K562 (cell line): ENCODE data around the gene GRK1.

Experiments used
- GATA2 ChIP-seq: sonication (generic); formaldehyde crosslinking; IDR thresholded peaks from 2 replicates; pipeline ENCODE4 v1.4.0; 2020; ENCODE audit warnings: mild to moderate bottlenecking, missing genetic modification reagents
- SP1 ChIP-seq: sonication (generic); formaldehyde crosslinking; IDR thresholded peaks from 2 replicates; pipeline ENCODE4 v1.8.1; 2022; ENCODE audit warnings: mild to moderate bottlenecking, missing genetic modification reagents
- TBP ChIP-seq: optimal IDR thresholded peaks from 2 replicates; pipeline ENCODE3; 2011; ENCODE audit warnings: low read depth, low read length, improper control_type of control experiment
- YY1 ChIP-seq, 3 experiments: IDR thresholded peaks; 2 replicates each; pipeline ENCODE4 v1.6.1; 2011; ENCODE audit warnings: low read length in 2 of 3, mild to moderate bottlenecking in 2 of 3, moderate library complexity in 2 of 3, borderline replicate concordance in 1 of 3, control low read depth in 1 of 3, low read depth in 1 of 3; ENCODE audit not compliant: insufficient read depth in 3 of 3, insufficient replicate concordance in 2 of 3, control insufficient read depth in 1 of 3, insufficient read length in 1 of 3; ENCODE audit errors: extremely low read depth in 1 of 3
- ZNF146 ChIP-seq: IDR thresholded peaks from one replicate; pipeline ENCODE4 v1.6.1; 2018; ENCODE audit warnings: missing compliant biosample characterization; ENCODE audit not compliant: unreplicated experiment
- TF ChIP-seq, protein P1 (sequence below): fragments of 250-450 bp; sonication (Bioruptor Pico); IDR thresholded peaks from 2 replicates; pipeline ENCODE4 v1.8.0; 2022; ENCODE audit warnings: moderate library complexity, mild to moderate bottlenecking, inconsistent platforms
- TF ChIP-seq, protein P2 (sequence below), 3 experiments: IDR thresholded peaks in 2 of 3; conservative IDR thresholded peaks in 1 of 3; 2 replicates each; pipeline ENCODE4 v1.5.1; 2011 to 2012; ENCODE audit warnings: low read length in 3 of 3, mild to moderate bottlenecking in 3 of 3, control low read depth in 2 of 3, improper control_type of control experiment in 1 of 3, inconsistent platforms in 1 of 3, low read depth in 1 of 3, mixed read lengths in 1 of 3, moderate library complexity in 1 of 3; ENCODE audit not compliant: insufficient read depth in 2 of 3
- TF ChIP-seq, protein P3 (sequence below): sonication (generic); formaldehyde crosslinking; IDR thresholded peaks from 2 replicates; pipeline ENCODE4 v1.8.1; 2023; ENCODE audit warnings: mild to moderate bottlenecking, missing genetic modification reagents, moderate library complexity

DNA sequence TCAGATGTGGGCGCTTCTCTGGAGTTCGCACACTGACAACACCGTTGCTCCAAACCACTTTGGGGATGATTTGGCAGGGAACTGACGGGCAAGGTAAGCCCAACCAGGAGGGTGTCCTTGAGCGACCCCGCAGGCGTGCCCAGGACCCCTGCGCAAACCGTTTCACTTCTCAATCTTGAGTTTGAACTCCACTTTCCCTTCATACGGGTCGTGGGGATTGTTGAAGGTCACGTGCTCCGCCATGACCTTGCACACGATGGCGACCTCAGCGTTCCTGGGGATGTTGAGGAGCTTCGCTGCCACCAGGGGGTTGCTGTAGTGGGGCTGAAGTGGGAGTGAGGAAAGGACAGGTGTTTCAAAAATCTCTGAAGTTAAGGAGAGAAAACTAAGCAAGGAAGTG, 17.8 kb upstream of the GRK1 start:
- TF ChIP-seq, protein P1, sequence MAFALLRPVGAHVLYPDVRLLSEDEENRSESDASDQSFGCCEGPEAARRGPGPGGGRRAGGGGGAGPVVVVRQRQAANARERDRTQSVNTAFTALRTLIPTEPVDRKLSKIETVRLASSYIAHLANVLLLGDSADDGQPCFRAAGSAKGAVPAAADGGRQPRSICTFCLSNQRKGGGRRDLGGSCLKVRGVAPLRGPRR = no peak
- TF ChIP-seq, protein P2, sequence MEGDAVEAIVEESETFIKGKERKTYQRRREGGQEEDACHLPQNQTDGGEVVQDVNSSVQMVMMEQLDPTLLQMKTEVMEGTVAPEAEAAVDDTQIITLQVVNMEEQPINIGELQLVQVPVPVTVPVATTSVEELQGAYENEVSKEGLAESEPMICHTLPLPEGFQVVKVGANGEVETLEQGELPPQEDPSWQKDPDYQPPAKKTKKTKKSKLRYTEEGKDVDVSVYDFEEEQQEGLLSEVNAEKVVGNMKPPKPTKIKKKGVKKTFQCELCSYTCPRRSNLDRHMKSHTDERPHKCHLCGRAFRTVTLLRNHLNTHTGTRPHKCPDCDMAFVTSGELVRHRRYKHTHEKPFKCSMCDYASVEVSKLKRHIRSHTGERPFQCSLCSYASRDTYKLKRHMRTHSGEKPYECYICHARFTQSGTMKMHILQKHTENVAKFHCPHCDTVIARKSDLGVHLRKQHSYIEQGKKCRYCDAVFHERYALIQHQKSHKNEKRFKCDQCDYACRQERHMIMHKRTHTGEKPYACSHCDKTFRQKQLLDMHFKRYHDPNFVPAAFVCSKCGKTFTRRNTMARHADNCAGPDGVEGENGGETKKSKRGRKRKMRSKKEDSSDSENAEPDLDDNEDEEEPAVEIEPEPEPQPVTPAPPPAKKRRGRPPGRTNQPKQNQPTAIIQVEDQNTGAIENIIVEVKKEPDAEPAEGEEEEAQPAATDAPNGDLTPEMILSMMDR (IDR thresholded peaks at IDR 0.05 in 2 of 3, conservative IDR thresholded peaks at IDR 0.05 in 1 of 3; ENCODE audit: insufficient read depth in 2 of 3, low read depth in 1 of 3, low read length in 3 of 3) = 0 out of 6 replicates have a peak, but pooled peaks of 1 of the 3 experiments have one; percentile 10
- TF ChIP-seq GATA2 (CRISPR knock-in tag) = no peak
- no peak for TF ChIP-seq SP1 (CRISPR knock-in tag)
- no peak for TF ChIP-seq YY1 (IDR thresholded peaks at IDR 0.05; ENCODE audit: borderline replicate concordance in 1 of 3, control insufficient read depth in 1 of 3, extremely low read depth in 1 of 3, insufficient read depth in 3 of 3, insufficient read length in 1 of 3, insufficient replicate concordance in 2 of 3, low read depth in 1 of 3, low read length in 2 of 3)
- TF ChIP-seq, protein P3, sequence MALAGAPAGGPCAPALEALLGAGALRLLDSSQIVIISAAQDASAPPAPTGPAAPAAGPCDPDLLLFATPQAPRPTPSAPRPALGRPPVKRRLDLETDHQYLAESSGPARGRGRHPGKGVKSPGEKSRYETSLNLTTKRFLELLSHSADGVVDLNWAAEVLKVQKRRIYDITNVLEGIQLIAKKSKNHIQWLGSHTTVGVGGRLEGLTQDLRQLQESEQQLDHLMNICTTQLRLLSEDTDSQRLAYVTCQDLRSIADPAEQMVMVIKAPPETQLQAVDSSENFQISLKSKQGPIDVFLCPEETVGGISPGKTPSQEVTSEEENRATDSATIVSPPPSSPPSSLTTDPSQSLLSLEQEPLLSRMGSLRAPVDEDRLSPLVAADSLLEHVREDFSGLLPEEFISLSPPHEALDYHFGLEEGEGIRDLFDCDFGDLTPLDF (CRISPR knock-in tag) = no peak
- no peak for TF ChIP-seq TBP
- TF ChIP-seq ZNF146 = no peak
